HCT116 (cell line): ENCODE data around the gene GRK1. TPM values are rescaled to one million over a fixed set of nuclear protein-coding genes. Genes with fewer than 3 reads are reported as not detected.

Source experiments
- ATAC-seq: fragments of 200-7000 bp; cut with Tn5 transposase; 2 replicates; pipeline ENCODE4 v1.9.1; 2020; ENCODE audit warnings: mild to moderate bottlenecking, moderate library complexity
- BruUV-seq: library from RNA; stranded (reverse); fragments of 400-500 nt; replicated peaks from 2 replicates; lab custom pipeline; 2021; lab: Mats Ljungman, UMichigan
- CTCF ChIA-PET: fragments of 300-600 bp; sonication (Branson Sonifier 250); formaldehyde crosslinking; loops from one replicate; lab custom pipeline; 2021; ENCODE audit warnings: antibody characterized with exemption; lab: Charles Lee
- POLR2A ChIA-PET: fragments of 300-600, 350-600 bp; sonication (Branson Sonifier 250); formaldehyde crosslinking; loops from one replicate; lab custom pipeline; 2021; ENCODE audit warnings: antibody characterized with exemption; lab: Charles Lee
- RAD21 ChIA-PET, 2 experiments: fragments of 300-600 bp; sonication (Branson Sonifier 250); formaldehyde crosslinking; loops; one replicate each; lab custom pipeline; 2023; ENCODE audit warnings: low total read pairs in 2 of 2; ENCODE audit not compliant: uncharacterized antibody in 2 of 2, unreplicated experiment in 2 of 2, low non-redundant PET in 1 of 2; lab: Charles Lee
- DNase-seq: peaks from one replicate; pipeline ENCODE4 v3.0.0-alpha.2; 2010; ENCODE audit warnings: low read depth, low spot score
- H2AFZ ChIP-seq: fragments of 200-600 bp; shearing (Covaris generic), sonication (generic); 2 replicates; pipeline ENCODE4 v1.6.1; 2017; ENCODE audit warnings: low read depth, mixed run types, mixed read lengths, antibody characterized with exemption, low read length; ENCODE audit not compliant: poor library complexity, severe bottlenecking
- H3K27ac ChIP-seq: 2 replicates; pipeline ENCODE4 v1.5.1; 2012; ENCODE audit warnings: low read depth, low read length
- H3K27me3 ChIP-seq: fragments of 200-600 bp; sonication (generic); 2 replicates; pipeline ENCODE4 v1.6.1; 2016; ENCODE audit warnings: mixed run types, low read length, mixed read lengths; ENCODE audit not compliant: insufficient read depth
- H3K36me3 ChIP-seq, 2 experiments: fragments of 200-500 bp in 1 of 2; fragments of 200-600 bp in 1 of 2; sonication (Bioruptor generic) in 1 of 2; sonication (generic) in 1 of 2; 2 replicates each; pipeline versions ENCODE4 v1.5.1 to v1.6.1; 2014 to 2016; ENCODE audit warnings: low read length in 2 of 2, inconsistent platforms in 1 of 2, mixed read lengths in 1 of 2, mixed run types in 1 of 2; ENCODE audit not compliant: insufficient read depth in 2 of 2, control insufficient read depth in 1 of 2
- H3K4me1 ChIP-seq, 2 experiments: fragments of 200-600 bp in 1 of 2; sonication (generic) in 1 of 2; 2 replicates each; pipeline versions ENCODE4 v1.5.1 to v1.6.1; 2012 to 2017; ENCODE audit warnings: low read length in 2 of 2, inconsistent platforms in 1 of 2, mild to moderate bottlenecking in 1 of 2, mixed read lengths in 1 of 2, mixed run types in 1 of 2, moderate library complexity in 1 of 2; ENCODE audit not compliant: insufficient read depth in 2 of 2, control insufficient read depth in 1 of 2
- H3K4me2 ChIP-seq: fragments of 200-600 bp; sonication (generic); 2 replicates; pipeline ENCODE4 v1.6.1; 2017; ENCODE audit warnings: mixed run types, low read length, mixed read lengths
- H3K4me3 ChIP-seq, 2 experiments: fragments of 200-600 bp in 1 of 2; sonication (generic) in 1 of 2; replicated peaks in 1 of 2; 2 replicates each; pipeline ENCODE4 v1.5.1; 2011 to 2016; ENCODE audit warnings: low read length in 2 of 2, control low read depth in 1 of 2, low read depth in 1 of 2, mild to moderate bottlenecking in 1 of 2, mixed read lengths in 1 of 2, mixed run types in 1 of 2
- H3K79me2 ChIP-seq: fragments of 200-600 bp; sonication (generic); 2 replicates; pipeline ENCODE4 v1.6.1; 2017; ENCODE audit warnings: mild to moderate bottlenecking, mixed run types, low read length, moderate library complexity, mixed read lengths; ENCODE audit not compliant: insufficient read depth
- H3K9ac ChIP-seq: fragments of 200-600 bp; sonication (generic); 2 replicates; pipeline ENCODE4 v1.6.1; 2016; ENCODE audit warnings: low read length, mixed read lengths
- H3K9me2 ChIP-seq: fragments of 200-600 bp; sonication (generic), shearing (Covaris generic); 2 replicates; pipeline ENCODE4 v1.6.1; 2017; ENCODE audit warnings: mixed run types, mild to moderate bottlenecking, moderate library complexity; ENCODE audit not compliant: insufficient read depth
- H3K9me3 ChIP-seq, 2 experiments: fragments of 200-500 bp in 1 of 2; fragments of 200-600 bp in 1 of 2; sonication (Bioruptor generic) in 1 of 2; sonication (generic) in 1 of 2; 2 replicates each; pipeline ENCODE4 v1.6.1; 2014 to 2017; ENCODE audit warnings: low read length in 2 of 2, mixed read lengths in 2 of 2, inconsistent platforms in 1 of 2, low read depth in 1 of 2, mild to moderate bottlenecking in 1 of 2, mixed run types in 1 of 2, moderate library complexity in 1 of 2; ENCODE audit not compliant: control insufficient read depth in 1 of 2, insufficient read depth in 1 of 2
- H4K20me1 ChIP-seq: fragments of 200-600 bp; sonication (generic), shearing (Covaris generic); 2 replicates; pipeline ENCODE4 v1.6.1; 2017; ENCODE audit warnings: mixed run types, mild to moderate bottlenecking, moderate library complexity; ENCODE audit not compliant: insufficient read depth
- CEBPB ChIP-seq: IDR thresholded peaks from 2 replicates; pipeline ENCODE4 v1.6.1; 2012; ENCODE audit warnings: low read depth
- EGR1 ChIP-seq: IDR thresholded peaks from 2 replicates; pipeline ENCODE4 v1.6.1; 2012; ENCODE audit warnings: low read depth
- ELF1 ChIP-seq: IDR thresholded peaks from 2 replicates; pipeline ENCODE4 v1.6.1; 2012; ENCODE audit warnings: low read depth, borderline replicate concordance
- FOSL1 ChIP-seq: IDR thresholded peaks from 2 replicates; pipeline ENCODE4 v1.6.1; 2012; ENCODE audit warnings: low read depth
- JUND ChIP-seq: IDR thresholded peaks from 2 replicates; pipeline ENCODE4 v1.6.1; 2012
- REST ChIP-seq: IDR thresholded peaks from 2 replicates; pipeline ENCODE4 v1.6.1; 2012; ENCODE audit warnings: low read depth
- YY1 ChIP-seq: IDR thresholded peaks from 2 replicates; pipeline ENCODE4 v1.6.1; 2011; ENCODE audit warnings: low read length, low read depth, moderate library complexity, mild to moderate bottlenecking; ENCODE audit not compliant: insufficient replicate concordance; ENCODE audit errors: extremely low read depth
- ZBTB33 ChIP-seq: IDR thresholded peaks from 2 replicates; pipeline ENCODE4 v1.6.1; 2011; ENCODE audit warnings: mild to moderate bottlenecking, low read length, moderate library complexity; ENCODE audit not compliant: insufficient replicate concordance; ENCODE audit errors: extremely low read depth
- intact Hi-C: fragments of 100-400 bp; cut with micrococcal nuclease; formaldehyde crosslinking; loops from 2 replicates; pipeline ENCODE4 v1.10.0; 2022
- total RNA-seq: library from RNA; stranded (reverse); gene quantifications from one replicate; pipeline ENCODE4 v1.2.1, GENCODE V29; 2021; ENCODE audit not compliant: unreplicated experiment

Gene GRK1
- total RNA-seq, 1 experiment from 2014 or later, result not detected

GRCh38 chr13:113722921-113723320 lies 55.9 kb downstream of the GRK1 start:
- Histone ChIP-seq H3K9me3 (no peaks in the 10 kb centered on the region), H4K20me1 (no peaks in the 10 kb centered on the region), H3K36me3 (no peaks in the 10 kb centered on the region), H3K4me2 (no peak overlapping the region), H2AFZ (no peak overlapping the region), H3K9ac (no peak overlapping the region), H3K27ac (no peak overlapping the region), H3K9me2 (no peaks in the 10 kb centered on the region), H3K27me3 (no peaks in the 10 kb centered on the region), H3K79me2 (no peaks in the 10 kb centered on the region), H3K4me1 (peaks cover 2 to 6% of the 10 kb centered on the region in 2 experiments; a peak in 2 of 4 replicates), H3K4me3 (no peak overlapping the region)
- RAD21 ChIA-PET, result no interaction called here
- POLR2A ChIA-PET, result no interaction called here
- intact Hi-C loops, result no loop called here
- no TSS peak for BruUV-seq
- TF ChIP-seq YY1 (no peak), ZBTB33 (no peak), CEBPB (no peak), FOSL1 (no peak), REST (no peak), JUND (no peak), EGR1 (no peak), ELF1 (no peak)
- CTCF ChIA-PET, result no interaction called here
- DNase-seq (no peak), ATAC-seq (no peak)
